ENCODE results near the gene SNTB2.
A peak's percentile ranks its signal among the peaks of the same experiment; 100 is the strongest.

The SNTB2 gene

DNA sequence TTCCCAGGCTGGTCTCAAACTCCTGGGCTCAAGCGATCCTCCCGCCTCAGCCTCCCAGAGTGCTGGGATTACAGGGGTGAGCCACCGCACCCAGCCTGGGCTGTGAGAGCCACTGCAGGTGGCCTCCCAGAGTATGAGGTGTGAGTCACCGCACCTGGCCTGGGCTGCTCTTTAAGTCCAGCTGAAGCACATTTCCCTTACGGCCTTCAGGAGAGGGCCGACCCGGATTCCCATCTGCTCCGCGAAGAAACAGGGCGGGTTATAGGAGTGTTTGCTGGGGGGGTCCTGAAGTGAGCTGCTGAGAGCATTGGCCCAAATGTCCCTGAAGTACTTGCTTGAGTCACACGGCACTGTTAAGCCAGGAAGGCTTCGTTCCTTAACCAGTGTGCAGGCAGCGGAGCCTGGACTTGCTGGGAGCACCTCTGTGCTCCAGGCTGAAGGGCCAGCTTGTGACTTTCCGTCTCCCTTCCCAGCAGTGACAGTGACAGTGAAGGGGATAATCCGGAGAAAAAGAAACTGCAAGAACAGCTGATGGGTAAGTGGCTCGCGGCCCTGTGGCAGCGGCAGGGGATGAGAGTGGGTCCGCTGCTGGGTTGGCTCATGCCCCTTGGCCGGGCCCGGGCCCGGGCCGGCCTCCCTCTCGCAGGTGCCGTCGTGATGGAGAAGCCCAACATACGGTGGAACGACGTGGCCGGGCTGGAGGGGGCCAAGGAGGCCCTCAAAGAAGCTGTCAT, 131.4 kb downstream of the SNTB2 start:
- no peak for DNase-seq

DNA sequence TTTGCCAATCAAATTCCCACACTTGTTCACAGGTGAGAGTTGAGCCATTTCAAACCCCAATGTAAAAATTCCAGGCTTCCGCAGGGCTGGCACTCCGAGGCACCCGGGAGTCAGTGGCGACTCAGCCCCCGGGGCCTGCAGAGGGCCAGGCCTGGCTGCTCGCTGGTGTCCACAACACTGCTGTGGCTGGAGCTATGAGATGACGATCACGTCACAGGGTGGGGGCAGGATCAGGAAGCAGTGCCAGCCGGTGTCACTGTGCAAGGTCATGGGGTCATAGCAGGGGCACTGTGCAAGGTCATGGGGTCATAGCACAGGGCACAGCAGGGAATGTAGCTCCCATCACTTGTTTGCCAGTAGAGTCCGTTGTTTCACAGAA, 131.9 kb downstream of the SNTB2 start:
- DNase-seq, result no peak

DNA sequence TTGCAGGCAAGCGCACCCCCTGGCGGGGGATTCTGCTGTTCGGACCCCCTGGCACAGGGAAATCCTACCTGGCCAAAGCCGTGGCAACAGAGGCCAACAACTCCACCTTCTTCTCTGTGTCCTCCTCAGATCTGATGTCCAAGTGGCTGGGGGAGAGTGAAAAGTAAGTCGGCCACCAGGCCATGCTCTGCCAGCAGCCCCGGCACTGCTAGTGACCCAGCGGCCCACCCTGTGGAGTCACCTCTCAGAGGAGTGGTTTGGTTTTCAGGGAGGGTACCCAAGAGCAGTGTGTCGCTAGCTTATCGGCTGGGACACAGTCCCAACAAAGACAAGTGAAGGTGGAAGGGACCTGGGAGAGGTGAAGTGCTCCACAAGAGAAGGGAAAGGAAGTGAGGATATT, 132.4 kb downstream of the SNTB2 start:
- no peak for DNase-seq

DNA sequence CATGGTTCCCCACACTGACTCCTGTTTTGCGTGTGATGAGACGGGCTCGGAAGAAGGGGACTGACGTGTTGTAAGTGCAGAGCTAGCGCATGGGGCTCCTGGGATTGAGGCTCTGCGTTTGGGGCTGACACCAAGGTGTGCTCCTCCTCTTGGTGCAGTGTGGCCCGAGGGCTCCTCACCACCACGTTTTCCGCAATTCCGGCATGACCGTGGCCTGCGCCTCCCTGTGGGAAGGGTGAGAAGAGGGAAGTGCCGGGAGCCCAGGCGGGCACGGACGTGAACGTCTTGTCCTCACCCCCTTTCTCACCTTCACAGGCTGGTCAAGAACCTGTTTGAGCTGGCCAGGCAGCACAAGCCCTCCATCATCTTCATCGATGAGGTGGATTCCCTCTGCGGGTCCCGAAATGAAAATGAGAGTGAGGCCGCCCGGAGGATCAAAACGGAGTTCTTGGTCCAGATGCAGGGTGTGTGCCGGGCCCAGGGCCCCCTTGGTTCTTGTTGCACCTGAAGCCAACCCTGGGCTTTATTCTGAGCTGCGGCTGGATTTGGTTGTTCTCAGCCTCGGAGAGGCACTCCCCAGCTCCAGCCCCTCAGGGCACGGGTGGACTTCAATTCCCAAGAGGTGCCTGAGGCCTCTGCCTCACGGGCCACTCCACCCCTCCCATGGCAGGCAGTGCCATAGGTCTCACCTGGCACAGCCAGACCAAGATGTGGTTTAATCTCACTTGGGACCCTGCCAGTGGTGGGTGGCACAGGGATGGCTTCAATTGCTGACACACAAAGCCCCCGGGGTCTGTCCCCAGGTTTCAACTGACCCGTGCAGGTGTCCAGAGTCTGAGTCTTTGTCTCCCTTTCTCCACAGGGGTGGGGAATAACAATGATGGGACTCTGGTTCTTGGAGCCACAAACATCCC, 133.1 kb downstream of the SNTB2 start:
- no peak for DNase-seq

DNA sequence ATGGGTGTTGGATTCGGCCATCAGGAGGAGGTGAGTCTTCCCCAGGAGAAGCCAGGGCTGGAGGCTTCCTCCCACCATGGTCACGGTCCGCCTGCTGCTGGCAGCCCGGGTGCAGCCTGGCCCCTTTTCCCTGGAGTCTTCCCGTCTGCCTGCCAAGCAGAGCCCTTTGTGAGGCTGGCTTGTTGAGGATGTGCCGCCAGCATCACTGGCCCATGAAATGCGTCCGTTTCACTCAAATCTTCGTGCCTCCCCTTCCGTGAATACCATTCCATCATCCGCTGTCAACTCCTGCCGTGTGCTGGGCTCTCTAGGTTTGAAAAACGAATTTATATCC, 133.7 kb downstream of the SNTB2 start:
- no peak for DNase-seq

DNA sequence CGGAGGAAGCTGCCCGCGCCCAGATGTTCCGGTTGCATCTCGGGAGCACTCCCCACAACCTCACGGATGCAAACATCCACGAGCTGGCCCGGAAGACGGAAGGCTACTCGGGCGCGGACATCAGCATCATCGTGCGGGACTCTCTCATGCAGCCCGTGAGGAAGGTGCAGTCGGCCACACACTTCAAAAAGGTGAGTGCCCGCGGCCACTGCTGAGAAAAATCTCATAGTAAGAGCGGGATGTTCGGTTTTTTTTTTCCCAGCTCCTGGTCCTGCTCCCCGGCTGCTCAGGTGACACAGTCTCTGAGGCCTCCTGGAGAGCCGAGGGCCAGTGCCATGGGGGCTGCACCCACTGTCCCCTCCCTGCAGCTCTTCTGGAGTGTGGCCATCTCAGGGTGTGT, 134.1 kb downstream of the SNTB2 start:
- no peak for DNase-seq

DNA sequence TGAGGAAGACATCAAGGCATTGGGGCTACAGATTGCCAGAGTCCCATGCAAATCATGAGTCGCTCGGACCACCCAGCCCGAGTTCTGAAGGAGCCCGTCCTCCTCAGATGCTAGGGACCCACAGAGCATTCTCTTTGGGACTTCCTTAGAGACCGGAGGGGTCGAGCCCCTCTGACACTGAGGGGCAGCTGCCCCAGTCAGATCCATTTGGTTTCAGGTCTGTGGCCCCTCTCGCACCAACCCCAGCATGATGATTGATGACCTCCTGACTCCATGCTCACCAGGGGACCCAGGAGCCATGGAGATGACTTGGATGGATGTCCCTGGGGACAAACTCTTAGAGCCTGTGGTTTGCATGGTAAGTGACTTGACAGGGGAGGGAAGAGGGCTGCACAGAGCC, 135.4 kb downstream of the SNTB2 start:
- no peak for DNase-seq

DNA sequence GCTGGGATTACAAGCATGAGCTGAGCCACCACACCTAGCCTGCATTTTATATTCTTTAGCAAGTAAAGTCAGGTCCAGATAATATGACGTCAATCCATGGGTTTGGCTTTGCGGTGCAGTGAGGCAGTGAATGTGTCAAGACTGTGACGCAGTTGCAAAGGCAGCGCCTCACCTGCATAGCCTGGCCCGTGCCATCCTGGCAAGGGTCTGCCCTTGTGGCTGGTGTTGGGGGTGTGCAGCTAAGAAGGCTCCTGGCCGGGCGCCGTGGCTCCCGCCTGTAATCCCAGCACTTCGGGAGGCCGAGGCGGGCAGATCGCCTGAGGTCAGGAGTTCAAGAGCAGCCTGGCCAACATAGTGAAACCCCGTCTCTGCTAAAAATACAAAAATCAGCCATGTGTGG, 136.5 kb downstream of the SNTB2 start:
- DNase-seq, result no peak

DNA sequence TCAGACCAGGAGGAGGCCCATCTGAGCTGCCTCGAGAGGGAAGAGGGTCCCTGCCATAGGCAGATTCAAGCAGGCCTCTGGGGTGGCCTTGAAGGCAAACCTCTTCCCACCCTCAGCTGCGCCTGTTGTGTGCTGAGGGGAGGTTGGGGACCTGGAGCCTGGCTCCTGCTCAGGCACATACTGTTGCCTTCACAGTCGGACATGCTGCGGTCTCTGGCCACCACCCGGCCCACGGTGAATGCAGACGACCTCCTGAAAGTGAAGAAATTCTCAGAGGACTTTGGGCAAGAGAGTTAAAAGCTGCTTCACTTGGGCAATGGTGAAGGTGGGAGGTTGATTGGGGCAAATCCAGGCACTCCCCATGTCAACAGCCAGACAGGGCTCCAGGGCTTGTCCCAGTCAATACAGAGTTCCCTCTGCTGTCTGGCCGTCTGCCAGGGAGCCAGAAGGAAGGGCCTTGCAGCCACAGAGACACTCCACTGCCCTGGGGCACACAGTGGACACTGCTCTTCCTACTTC, 137.1 kb downstream of the SNTB2 start:
- peak in 24 of 51 donors; percentile 4 to 59 (median 26) for DNase-seq

DNA sequence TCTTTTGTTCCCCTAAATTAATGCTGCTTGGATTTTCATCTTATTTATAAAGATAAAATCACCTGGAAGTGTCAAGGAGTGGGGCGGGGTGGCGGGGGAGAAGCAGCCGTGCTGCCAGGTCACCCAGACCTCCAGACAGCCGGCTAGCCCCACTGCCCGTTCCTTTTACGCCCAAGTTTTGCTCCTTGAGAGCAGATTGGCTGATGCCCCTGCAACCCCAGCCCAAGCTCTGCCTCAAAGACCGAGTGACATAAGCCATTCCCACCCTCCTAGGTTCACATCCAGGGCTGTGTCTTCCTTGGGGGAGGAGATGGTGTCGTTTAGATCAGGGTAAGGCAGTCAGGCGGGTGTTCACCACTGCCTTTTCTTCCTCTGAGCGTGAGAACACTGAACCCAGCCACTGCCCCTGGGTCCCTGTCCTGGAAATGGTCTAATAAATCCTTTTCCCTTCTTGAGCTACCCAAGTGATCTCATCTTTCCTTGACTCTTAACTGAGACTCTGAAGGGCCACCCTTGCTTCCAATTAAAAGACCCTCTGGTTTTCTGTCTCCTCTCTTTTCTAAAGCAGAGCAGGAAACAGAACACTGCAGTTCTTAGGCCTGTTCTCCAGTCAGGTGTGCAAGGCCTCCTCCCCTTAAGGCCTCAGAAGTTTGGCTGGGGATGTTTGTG, 137.8 kb downstream of the SNTB2 start:
- no peak for DNase-seq

DNA sequence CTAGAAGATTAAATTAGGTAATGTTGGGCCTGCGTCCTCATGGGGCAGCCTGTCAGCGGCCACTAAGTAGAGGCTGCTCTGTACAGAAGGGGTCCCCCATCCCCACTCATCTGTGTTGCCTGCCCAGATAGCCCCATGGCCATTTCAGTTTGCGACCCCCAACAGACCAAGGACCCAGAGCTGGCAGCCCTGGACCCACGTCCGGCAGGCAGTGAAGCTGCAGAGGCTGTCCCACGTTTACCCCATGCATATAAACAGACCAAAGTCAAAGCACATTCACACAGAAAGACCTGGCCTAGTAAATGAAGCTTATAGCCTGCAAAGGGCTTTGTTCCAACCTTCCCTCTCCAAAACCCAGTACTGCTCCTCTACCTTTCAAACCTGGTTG, 138.8 kb downstream of the SNTB2 start:
- DNase-seq, result no peak

DNA sequence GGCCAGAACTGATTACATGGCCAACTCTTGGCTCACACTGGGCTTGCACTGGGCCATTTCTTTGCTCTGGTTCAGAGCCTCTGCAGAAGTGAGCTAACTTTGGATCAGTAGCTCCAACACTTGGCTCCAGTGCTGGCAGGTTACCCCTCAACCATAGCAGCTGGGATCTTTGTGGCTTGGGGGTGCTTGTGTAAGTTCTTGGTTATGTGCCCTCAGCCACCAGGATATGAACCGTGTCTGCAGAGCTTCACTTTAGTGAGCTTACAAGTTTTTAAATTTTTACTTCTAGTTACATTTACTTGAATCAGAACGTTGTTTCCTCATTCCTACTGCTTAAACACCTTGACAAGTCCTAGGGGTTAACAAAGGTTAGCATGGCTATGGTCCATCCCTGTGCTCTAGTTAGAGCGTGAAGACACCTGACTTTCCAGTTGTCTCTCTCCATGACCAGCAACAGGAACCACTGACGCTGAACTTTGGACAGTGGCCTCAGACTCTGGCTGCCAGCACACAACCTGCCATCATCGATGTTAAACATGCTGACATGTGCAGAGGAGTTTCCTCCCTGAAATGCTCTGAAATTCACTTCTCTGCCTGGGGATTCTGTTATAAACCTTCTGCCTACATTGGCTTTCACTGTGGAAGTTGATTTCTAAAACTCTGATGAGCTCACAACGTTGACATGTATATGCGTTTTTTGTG, 139.4 kb downstream of the SNTB2 start:
- no peak for DNase-seq

DNA sequence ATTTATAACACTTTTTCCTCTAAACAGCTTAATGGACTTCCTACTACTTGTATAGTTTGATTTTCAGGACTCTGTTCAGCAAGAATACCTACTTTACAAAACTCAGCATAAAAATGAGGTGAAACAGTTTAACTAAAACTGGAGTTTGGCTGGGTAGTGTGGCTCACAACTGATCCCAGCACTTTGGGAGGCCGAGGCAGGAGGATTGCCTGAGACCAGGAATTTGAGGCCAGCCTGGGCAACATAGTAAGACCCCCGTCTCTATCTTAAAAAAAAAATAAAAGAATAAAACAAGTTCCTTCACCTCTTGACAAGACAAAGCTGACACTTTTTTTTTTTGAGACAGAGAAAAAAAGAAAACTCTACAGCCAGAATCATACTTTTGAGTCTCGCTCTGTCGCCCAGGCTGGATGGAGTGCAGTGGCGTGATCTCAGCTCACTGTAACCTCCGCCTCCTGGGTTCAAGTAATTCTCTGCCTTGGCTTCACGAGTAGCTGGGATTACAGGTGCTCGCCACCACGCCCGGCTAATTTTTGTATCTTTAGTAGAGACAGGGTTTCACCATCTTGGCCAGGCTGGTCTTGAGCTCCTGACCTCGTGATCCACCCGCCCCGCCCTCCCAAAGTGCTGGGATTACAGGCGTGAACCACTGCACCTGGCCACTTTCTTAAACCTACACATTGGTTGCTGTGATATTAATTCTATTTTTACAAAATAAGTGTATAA, 140.8 kb downstream of the SNTB2 start:
- no peak for DNase-seq

DNA sequence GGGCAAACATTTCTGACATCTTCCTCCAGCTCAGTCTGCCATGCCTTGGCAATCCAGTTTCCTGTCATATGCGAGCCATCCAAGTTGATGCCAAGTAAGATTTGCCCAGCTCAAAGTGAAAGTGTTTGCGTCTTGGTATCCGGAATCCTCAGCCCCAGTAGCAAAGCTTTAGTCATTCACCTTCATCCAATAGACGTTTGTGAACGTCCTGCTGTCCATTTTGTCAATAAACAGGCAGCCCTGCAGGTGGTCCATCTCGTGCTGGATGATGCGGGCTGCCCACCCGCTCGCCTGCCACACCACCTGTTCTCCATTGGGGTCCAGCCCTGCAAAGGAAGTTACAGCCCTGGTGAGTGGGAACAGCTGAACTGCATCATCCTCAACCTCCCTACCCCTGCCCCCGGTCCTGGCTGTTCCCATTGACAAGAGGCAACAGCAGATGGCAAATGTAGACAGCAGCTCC, 141.9 kb downstream of the SNTB2 start:
- peak in 1 of 51 donors; percentile 22 for DNase-seq

DNA sequence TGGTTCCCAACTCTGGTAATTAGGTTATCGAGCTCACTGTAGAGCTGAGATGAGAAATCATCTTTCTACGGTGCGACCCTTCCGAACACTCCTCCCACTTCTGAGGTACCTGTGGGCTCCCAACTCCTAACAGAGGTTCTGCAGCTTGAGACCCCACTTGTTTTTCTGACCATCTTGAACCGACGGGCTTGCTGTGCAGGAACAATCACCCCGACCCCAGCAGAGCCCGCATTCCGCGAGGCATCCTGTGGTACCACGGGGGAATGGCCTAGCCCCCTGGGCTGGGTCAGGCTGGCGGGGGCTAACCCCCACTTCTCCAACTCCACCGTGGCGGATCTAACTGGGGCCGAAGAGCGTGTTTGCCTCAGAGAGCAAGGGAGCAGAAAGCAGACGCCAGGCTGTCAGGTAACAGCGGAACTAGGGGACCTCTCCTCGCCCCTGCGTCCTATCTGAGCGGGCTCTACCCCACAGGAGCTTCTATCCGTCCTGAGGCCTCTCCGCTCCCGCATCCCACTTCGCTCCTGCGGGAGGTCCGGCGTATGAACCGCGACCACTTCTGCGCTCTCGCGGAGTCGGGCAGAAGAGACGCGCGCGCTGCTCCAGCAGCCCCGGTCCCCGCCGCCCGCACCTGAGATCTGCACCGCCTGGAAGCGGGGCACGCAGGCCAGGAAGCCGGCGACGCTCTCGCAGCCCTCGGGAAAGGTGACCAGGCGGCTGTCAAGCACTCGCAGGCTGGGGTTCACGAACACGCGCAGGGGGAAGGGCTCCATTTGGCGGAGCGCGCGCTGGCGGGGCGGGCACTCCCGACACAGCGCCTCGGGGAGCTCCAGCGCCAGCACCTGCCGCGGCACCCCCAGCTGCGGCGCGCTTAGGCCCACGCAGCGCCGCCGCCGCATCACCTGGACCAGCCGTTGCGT, 142.7 kb downstream of the SNTB2 start:
- peak in 10 of 51 donors; percentile 25 to 62 (median 48) for DNase-seq

DNA sequence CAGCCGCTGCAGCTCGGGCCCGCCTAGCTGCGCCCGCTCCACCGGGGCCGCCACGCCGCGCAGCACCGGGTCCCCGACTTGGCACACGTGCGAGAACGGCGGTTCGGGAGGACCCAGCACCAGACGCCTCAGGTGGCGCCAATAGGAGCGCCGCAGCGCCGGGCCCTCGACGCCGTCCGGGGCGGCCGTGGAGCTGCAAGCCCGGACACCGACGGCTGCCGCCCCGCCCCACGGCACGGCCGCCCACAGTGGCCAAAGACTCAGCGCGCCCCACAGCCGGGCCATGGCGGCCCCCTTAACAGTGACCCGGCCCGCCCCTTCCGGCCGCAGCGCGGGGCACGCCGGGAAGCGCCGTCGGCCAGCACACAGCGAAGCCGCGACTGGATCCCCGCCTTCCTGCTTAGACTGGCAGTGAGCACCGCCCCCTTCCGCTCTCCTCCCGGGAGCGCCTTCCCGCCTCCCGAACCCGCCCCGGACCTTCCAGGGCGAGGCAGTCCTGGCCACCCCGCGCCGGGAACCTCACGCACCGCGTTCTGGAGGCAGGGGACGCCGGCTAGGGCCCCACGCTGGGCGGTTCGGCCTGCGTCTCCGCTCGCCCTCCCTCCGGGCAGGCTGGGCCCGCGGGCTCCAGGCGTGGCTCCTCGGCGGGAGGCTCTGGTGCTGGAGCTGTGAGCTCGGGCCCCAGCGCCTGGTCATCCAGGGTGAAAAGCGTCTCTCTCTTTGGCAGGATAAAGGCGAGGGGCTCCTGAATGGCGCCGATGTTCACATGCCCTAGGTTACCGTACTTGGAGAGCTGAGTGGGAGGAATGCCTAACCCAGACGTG, 143.5 kb downstream of the SNTB2 start, which contains the start of gene PDF:
TSS of gene PDF (minus strand) at position 303 of the 824 bp plus-strand sequence. CDS start at position 285, 18 bp downstream.
- DNase-seq, result peak; percentile 67 to 95 (median 90)

DNA sequence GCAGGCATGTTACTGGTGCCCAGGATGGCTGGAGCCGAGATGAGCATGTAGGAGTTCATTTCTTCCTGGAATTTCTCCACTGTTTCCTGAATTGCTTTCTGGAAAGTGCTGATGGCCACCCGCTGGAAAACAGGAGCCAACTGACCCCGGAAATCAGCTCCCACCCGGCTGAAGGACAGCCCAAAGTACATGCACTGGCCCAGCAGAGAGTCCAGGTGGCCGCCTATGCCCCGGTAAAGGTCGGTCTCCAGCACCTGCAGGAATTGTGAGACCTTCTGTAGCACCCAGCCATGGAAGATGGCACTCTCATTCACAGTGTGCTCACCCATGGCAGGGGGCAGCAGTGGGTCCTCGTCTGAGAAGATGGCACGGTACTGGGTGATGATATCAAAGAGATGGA, 147.7 kb downstream of the SNTB2 start:
- no peak for DNase-seq

DNA sequence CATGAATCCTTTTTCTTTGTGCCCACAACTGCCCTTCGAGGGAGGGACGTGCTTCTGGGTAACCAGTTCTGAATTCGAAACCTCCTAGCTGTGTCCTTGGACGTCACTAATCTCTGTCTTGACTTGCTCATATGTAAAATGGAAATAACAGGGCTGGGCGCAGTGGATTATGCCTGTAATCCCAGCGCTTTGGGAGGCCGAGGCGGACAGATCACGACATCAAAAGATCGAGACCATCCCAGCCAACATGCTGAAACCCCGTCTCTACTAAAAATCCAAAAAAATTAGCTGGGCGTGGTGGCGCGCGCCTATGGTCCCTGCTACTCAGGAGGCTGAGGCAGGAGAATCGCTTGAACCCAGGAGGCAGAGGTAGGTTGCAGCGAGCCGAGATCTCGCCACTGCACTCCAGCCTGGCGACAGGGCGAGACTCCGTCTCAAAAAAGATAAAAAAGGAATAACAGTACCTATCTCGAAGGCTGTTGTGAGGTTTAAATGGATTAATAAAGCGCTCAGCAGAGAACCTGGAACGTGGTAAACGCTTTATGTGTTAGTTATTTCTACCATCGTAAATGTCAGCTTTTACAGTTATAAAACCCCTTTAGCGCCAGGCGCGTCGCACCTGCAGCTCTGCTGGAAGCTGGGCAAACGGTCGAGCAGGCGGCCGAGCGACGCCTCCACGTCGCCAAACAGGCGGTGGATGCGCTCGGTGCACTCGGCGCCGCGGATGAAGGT, 151.8 kb downstream of the SNTB2 start:
- DNase-seq, result peak in 3 of 51 donors; percentile 53 to 67 (median 53)
